ENCODE measurements around the gene LARP6.
"Not testable (repeated sequence)": the region's sequence is repeated elsewhere in the genome, so short reads cannot be mapped to it uniquely, and the experiment has no call there.

Gene LARP6

GRCh38 chr15:70858614-70859321 lies 4.8 kb upstream of the LARP6 start:
- DNase-seq (ENCODE audit: low read depth in 2 of 2), result not testable (repeated sequence)

- DNase-seq (ENCODE audit: low read depth in 2 of 2), result no peak
Measured at GRCh38 chr15:70857562-70858285, 3.8 kb upstream of the LARP6 start.

GRCh38 chr15:70856884-70857561 lies 3.1 kb upstream of the LARP6 start:
- DNase-seq (ENCODE audit: low read depth in 2 of 2), result no peak

DNA sequence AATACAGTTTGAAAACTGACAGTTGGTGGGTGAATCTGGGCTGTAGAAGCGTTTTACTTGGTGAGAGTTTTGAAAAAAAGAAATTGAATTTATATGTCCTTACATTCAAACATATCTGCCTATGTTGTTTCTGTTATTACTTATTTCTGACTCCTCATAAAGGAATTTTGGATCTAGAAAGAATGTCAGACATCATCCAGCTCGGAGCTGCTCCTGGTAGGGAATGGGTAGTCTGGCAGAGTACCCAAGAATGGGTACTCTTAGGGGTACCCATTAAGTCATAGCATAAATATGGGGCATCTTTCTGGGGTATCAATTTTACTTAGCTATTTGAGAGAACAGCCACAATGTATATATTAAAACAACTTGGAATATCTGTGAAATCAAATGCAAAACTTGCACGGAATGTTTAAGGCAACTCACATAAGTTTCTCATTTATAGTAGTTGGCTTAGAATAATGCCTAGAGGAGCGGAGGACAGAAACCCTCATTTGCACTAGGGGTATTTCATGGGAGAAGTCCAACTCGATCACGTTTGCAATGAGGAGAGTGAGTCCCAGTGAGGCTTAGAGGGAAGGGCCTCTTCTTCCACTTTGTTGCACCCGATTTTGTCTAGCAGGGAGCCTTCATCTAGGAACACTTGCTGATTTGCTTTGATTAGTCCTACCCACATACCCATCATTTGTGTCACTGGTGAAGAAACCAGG lies 2.4 kb upstream of the LARP6 start:
- DNase-seq (ENCODE audit: low read depth in 2 of 2), result no peak

GRCh38 chr15:70855764-70856163 lies 1.8 kb upstream of the LARP6 start:
- no peak for DNase-seq (ENCODE audit: low read depth in 2 of 2)

DNA sequence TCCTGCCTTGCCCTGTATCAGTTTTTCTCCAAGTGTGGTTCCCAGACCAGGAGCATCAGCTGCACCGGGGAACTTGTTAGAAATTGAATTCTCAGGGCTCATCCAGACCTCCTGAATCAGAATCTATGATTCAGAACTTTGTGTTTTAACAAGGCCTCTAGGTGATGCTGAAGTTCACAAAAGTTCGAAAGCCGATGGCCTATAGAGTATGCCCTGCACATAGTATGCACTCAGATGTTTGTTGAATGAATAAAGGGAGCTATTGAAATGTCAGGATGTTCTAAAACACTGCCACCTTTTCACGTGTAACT lies 664 bp upstream of the LARP6 start:
- DNase-seq (ENCODE audit: low read depth in 2 of 2), result no peak

DNA sequence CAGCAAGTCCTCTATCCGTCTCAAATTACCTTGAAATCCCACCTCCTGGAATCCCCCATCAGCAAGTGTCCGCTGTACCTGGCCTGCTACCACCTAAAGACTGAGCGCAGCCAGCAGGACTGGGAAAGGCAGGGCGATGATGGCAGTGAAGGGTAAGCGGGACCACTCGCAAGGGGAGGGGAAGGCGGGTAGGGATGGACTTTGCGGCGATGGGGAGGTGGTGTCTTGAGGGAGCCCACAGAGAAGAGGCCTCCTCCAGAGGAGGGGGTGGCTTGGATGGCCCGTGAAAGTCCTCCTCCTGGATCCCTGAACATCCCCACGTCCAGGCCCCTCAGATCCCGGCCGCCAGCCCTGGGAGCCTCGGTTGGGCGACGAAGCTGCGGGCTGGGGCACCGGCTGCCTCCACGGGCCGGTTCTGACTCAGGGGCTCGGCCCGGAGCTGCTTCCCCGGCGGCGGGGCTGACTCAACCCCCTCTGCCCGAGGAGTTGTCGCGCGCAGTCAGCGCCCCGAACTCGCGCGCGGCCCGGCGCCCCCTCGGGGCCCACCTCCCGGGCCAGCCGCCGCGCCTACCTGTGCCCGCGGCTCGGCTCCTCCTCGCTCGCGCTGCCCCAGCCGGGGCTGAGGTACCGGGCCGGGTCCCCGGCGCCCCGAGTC lies 512 bp downstream of the LARP6 start:
- DNase-seq (ENCODE audit: low read depth in 2 of 2), result peak in 1 of 2 donors; percentile 2

DNA sequence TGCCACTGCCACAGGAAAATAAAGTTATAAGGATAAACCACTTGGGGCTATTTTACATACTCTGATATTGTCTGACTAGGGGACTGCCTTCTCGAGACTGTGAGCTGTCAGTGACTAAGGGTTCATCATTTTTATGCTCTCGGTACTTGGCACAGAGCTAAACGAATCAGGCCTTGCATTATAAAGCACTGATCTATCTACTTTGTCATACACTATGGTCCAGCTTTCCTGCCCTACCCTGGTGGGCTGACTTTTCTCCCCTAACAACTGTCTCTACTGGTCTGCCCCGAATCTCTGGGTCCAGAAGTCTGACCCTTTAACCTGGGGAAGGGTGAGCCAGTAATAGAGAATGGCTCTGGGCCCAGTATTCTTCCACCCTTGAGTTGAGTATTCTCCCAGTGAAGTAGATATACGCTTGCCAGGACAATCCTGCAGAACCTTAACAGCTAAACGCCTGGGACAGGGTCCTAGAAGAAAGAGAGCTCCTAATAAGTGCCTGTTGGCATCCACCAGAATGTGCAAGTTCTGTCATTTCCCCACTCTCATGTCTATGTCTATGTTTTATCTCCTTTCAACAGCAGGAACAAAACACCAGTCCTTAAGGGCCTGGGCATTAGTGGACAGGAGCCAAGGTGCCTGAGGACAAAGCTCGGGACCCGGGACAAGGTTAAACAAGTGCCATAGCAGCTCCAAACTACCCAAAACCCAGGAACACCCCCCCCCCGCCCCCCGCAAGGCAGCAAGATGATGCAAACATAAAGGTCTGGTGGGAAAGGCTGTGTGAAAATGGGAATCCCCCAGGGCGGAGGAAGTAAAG lies 1.2 kb downstream of the LARP6 start:
- DNase-seq (ENCODE audit: low read depth in 2 of 2), result no peak

GRCh38 chr15:70851889-70852288 lies 2.1 kb downstream of the LARP6 start:
- no peak for DNase-seq (ENCODE audit: low read depth in 2 of 2)

- no peak for DNase-seq (ENCODE audit: low read depth in 2 of 2)
Measured at GRCh38 chr15:70845602-70846360, 8.2 kb downstream of the LARP6 start.

- no peak for DNase-seq (ENCODE audit: low read depth in 2 of 2)
Measured at GRCh38 chr15:70837476-70837875, 16.5 kb downstream of the LARP6 start.

- DNase-seq (ENCODE audit: low read depth in 2 of 2), result no peak
Measured at GRCh38 chr15:70835841-70836240, 18.1 kb downstream of the LARP6 start.

GRCh38 chr15:70835415-70835814 lies 18.5 kb downstream of the LARP6 start:
- no peak for DNase-seq (ENCODE audit: low read depth in 2 of 2)

DNA sequence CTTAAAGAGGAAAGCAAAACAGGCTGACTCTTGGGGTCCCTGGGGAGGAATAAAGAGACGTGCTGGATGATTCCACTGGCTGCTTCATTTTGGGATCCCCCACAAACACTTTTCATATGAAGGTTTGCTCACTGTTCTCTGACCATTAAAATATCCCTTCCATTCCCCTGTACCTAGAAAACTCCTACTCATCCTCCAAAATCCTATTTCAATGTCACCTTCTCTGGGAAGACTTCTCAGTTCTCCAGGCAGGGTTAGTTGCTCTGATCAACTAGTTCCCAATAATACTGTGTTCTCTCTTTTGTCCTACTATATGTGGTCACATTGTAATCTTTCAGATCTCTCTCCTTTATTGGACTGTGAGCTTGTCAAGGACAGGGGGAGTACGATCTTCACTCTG lies 19.0 kb downstream of the LARP6 start:
- no peak for DNase-seq (ENCODE audit: low read depth in 2 of 2)

GRCh38 chr15:70833861-70834765 lies 19.8 kb downstream of the LARP6 start:
- no peak for DNase-seq (ENCODE audit: low read depth in 2 of 2)

DNA sequence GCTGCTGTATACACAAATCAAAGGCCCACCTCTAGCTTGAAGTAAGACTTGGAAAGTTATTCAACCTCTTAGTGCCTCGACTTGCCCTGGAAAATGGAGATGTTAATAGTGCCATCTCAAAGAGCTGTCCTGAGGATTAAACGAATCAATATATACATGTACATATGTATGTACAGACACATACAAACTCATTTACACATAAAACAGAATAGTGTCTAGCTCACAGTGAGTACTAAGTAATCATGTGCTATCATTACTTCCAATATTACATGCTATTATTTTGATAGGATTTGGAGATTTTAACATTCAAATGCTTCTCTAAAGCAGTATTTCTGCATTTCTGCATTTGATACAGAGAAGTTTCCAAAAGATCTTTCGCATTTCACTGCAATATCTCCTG lies 20.5 kb downstream of the LARP6 start:
- no peak for DNase-seq (ENCODE audit: low read depth in 2 of 2)

DNA sequence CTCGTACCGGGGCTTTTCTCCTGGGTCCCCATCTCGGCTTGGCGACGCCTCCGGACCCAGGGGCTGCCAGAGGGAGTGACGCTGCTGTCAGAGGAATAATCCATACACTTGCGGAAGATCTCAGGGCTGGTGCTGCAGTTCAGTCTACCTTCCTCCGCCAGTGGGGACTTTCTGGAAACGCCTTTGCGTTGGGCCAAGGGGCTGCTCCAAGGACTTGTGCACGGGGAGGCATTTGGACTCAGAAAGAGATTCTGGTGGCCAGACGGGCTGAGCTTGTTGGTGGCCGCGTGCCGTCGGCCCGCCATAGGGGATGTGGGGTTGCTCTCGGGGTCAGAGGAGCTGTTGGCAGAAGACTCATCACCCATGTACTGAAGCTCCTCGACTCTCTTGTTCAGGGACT lies 21.8 kb downstream of the LARP6 start:
- no peak for DNase-seq (ENCODE audit: low read depth in 2 of 2)

DNA sequence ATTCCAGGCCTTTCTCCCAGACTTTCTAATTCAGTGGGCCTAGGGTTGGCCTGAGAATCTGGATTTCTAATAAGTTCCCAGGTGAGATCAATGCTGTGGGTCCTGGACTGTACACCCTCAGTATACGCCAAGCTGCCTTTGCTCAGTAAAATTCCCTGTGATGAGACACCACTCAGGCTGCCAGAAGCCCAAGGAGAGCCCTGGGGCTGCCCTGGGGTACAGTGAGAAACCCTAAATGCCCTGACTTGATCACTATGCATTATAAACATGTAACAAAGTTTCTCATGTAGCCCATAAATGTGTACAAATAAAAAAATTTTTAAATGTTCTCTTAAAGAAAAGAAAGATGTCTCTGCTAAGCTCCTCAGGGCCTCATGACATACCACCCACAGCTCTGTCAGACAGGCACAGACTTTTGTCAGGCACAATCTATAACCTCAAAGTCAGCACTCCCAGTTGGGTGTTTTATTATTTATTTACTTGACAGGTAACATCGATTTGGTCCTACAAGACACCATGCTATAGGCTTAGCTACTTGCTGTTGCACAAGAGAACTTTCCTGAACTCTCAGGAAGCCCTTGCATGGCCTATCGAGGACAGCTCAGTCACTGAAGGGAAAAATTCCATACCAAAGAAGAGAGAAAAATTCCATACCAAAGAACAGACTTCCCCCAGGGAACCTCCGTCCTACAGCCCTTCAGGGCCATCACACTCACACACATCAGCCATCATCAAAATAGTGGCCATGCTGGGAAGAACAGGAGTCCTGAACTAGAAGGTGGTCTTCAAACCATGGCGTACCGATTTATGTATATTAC lies 22.7 kb downstream of the LARP6 start:
- DNase-seq (ENCODE audit: low read depth in 2 of 2), result no peak
